GM21526 (cell line): ENCODE measurements around the gene PARD6B.

Experiments used
- ATAC-seq: cut with Tn5 transposase; IDR thresholded peaks from one replicate; pipeline ENCODE4 v1.9.1; 2021; ENCODE audit warnings: moderate library complexity; ENCODE audit not compliant: unreplicated experiment, low FRiP score

PARD6B gene

GRCh38 chr20:50721881-50722281 lies 9.5 kb upstream of the PARD6B start:
- no peak for ATAC-seq

GRCh38 chr20:50722424-50723155 lies 8.8 kb upstream of the PARD6B start:
- no peak for ATAC-seq

GRCh38 chr20:50723672-50724071 lies 7.7 kb upstream of the PARD6B start:
- no peak for ATAC-seq

- no peak for ATAC-seq
Measured at GRCh38 chr20:50724112-50724725, 7.2 kb upstream of the PARD6B start.

GRCh38 chr20:50724851-50725723 lies 6.3 kb upstream of the PARD6B start:
- ATAC-seq: no peak

GRCh38 chr20:50725724-50726005 lies 5.7 kb upstream of the PARD6B start:
- ATAC-seq: no peak

GRCh38 chr20:50726955-50727791 lies 4.2 kb upstream of the PARD6B start:
- no peak for ATAC-seq

GRCh38 chr20:50727792-50728485 lies 3.4 kb upstream of the PARD6B start:
- ATAC-seq: no peak

GRCh38 chr20:50728486-50728980 lies 2.8 kb upstream of the PARD6B start:
- ATAC-seq: no peak

- ATAC-seq: no peak
Measured at GRCh38 chr20:50728981-50729874, 2.2 kb upstream of the PARD6B start.

GRCh38 chr20:50729901-50730764 lies 1.2 kb upstream of the PARD6B start:
- ATAC-seq: no peak

GRCh38 chr20:50730765-50731054 lies 670 bp upstream of the PARD6B start:
- peak; percentile 2 for ATAC-seq

- ATAC-seq: no peak
Measured at GRCh38 chr20:50731930-50732690, 730 bp downstream of the PARD6B start.

- ATAC-seq: no peak
Measured at GRCh38 chr20:50733644-50734349, 2.4 kb downstream of the PARD6B start.

GRCh38 chr20:50734730-50735679 lies 3.6 kb downstream of the PARD6B start:
- no peak for ATAC-seq

- no peak for ATAC-seq
Measured at GRCh38 chr20:50735813-50736212, 4.4 kb downstream of the PARD6B start.
